Measurements from ENCODE around the gene CTNS.

CTNS gene

DNA sequence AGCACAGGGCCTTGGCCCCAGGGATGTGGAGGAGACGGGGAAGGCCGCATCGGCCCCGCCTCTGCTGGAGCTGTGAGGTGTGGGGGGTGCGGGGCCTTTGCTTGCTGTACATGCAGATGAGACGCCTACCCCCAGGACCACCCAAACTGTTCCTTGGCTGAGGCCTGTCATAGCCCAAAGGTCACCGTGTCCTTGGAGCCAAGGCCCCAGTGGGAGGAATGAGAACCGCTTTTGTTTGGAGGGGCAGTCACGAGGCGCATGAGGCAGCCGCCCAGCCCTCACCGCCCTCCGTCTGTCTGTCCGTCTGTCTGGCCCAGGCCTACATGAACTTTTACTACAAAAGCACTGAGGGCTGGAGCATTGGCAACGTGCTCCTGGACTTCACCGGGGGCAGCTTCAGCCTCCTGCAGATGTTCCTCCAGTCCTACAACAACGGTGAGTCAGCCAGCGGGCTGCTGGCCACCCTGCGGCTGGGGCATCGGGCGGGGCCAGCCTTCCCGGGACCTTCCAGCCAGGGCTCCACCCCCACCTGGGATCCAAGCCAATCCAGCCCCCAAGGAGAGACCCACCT is 23.1 kb downstream of the CTNS start:
- DNase-seq, result no peak

DNA sequence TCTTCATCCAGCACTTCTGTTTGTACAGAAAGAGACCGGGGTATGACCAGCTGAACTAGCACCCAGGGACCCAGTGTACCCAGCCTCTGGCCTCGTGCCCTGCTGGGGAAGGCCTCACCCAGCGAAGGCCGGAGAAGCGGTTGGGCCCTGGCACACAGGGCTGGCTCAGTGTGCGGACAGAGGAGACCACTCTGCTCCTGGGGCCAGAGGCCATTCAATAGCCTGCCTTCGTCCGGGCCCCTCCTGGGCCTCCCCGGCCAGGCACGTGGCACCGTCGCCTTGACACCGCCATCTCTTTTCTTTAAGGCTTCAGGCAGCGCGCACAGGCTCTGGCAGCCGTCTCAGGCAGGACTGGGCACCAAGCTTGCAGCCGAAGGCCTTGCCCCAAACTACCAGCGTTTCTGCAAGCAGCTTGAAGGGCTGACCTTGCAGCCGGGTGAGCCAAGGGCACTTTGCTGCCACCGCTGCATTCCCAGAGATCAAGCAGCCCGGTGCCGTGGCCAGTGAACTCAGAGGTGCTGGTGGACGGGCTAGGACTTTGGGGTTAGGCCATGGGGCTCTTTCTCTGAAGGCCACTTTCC is 23.8 kb downstream of the CTNS start:
- no peak for DNase-seq

DNA sequence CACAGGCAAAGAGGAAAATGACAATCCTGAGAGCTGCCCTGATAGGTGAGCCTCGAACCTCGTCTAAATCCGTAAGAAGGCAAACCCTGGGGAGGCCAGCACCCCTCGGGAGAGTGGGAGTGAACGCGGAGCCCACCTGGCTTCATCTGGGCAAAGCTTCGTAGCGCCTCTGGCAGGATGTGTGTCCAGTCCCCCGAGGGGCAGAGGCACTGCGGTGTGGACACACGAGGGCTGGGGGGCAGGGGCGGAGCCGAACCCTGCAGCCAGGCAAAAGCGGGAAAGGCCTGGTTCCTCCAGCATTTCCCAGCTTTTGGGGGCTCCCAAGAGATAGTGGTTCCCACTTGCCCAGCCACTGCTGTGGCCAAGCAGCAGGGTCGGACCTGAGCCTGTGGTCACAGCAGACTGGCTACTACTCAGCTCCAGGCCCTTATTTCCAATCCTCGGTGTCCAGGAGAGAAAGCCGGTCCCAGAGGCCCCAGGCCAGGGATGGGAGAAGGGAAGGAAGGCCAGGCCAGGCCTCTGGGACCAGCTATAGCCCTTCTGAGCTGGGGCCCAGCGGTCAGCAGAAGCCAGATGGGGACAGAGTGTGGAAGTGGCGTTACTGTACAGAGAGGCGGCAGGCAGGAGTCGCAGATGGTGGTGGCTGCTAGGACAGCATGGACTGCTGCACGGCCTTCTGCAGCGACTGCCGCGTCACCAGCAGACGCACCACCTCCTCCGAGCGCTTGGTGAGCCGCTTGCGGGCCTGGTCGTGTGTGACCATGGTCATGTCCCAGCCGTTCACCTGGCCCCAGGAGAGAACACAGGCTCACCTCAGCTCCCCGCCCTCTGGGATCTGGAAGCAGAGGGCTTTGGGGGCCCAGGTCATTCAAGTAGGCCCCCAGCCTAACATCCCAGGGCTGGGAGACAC is 26.8 kb downstream of the CTNS start:
- DNase-seq, result no peak

DNA sequence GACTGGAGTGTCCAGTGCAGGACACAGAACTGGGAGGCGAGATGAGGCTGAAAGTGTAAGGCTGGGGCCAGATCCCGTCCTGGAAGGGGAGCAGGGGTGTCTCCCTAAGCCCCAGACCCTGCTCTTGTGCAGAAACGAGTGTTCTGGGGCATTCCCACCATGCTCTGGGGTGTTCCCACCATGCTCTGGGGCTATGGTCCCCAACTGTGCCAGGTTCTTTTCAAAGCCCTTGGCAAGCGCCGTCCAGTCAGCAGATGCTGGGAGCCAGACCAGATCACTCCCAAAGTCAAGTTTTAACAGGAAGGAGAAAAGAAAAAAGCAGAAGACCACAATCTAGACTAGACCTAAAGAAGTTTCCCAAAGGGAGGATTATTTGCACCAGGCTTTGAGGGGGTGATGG is 29.3 kb downstream of the CTNS start:
- no peak for DNase-seq

DNA sequence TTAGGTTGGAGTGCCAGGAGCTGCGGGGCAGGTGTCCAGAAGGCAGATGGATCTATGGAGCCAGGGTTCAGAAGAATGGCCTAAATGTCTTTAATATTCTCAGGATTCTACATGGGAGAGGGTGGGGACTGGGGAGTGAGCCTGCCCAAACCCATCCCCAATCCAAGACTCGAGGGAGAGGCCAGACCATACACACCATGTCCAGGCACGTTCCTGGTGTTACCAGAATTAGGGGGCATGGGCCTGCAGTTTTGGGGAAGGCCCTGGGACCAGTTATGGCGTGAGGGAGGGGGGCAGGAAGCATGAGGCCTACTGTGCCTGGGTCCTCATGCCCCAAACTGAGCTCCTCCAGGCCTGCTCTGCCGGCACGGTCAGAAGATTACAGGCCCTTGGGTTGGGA is 30.0 kb downstream of the CTNS start:
- no peak for DNase-seq

DNA sequence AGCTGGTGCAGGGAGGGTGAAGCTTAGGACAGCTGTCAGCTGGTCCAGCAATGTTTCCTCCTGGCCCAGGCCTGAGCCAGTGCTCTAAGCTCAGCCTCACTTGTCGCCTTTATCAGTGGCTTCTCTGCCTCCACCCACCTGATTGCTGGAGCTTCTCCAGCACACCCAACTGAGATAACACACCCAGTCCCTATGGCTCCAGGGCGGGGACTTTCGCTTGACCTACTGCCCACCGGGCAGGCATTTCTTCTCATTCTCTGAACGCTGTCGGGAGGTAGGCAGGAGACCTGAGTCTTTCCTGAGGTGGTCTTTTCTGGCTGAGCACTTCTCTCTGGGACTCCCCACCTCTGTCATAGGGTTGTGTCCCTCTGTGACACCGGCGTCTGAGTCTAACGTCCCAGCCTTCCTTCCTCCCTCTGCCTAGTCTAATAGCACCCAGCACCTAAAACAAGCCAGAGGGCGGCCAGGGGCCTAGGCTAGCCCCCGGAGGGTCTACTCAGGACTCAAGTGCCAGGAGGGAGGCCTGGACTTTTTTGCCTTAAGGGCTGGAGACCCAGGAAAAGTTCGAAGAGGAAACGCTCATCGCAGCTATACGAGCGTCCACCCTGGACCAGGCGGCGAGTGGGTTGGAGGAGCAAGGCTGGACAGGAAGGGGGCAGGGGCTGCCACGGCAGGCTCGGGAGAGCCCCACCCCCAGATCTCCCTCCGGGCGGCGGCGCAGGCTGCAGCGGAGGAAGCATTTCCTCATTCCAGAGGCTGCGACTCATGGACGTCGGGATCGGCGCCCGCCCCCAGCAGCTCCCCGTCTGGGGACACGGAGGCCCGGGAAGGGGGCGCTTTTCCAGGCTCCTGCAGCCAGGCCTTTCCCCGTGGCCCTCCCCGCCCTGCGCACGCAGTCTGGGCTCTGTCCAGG is 31.1 kb downstream of the CTNS start:
- DNase-seq, result peak; percentile 12

DNA sequence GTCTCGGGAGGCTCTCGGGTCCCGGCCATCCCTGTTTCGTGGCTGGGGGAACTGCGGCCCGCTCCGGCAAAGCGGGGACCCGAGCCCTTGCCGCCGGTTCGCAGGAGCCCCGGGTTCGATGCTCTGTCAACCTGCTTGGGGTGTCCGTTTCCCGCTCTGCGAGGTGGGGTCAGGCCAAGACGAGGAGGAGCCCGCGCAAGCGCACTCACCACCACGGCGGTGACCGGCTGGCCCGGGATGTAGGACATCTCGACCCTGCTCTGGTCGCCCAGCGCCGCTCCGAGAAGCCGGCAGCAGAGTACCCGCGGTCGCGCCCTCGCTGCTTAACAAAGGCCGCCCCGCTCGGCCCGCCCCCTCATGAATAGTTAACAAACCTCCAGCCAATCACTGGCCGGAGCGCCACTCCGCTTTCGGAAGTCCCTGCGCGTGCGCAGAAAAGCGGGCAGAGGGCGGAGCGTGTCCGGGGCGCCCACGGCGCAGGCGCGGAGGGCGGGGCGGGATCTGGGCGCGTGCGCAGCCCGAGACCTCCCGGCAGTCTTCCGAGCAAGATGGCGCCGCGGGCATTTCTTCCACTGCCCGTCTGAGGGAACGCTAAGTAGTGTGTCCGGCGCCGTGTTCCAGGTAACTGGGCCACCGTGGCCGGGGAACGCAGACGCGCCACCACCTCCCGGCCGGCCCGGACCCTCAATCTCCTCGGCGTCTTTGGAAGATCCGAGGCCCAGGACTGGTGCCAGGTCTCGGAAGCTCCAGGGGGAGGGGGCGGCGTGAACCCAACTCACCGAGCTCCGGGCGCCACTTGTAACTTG is 31.9 kb downstream of the CTNS start, which contains the start of the genes EMC6 and TAX1BP3:
TSS of gene EMC6 (plus strand) at position 534 of the 806 bp plus-strand sequence. CDS start 335 bp downstream, outside the sequence.
TSS of gene TAX1BP3 (minus strand) at position 300 of the 806 bp plus-strand sequence. CDS start at position 248, 52 bp downstream.
- DNase-seq, result peak; percentile 98

DNA sequence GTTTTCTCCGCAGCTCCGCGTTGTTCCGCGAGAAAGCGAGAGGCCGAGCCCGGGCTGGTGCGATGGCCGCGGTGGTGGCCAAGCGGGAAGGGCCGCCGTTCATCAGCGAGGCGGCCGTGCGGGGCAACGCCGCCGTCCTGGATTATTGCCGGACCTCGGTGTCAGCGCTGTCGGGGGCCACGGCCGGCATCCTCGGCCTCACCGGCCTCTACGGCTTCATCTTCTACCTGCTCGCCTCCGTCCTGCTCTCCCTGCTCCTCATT is 32.5 kb downstream of the CTNS start:
- DNase-seq, result no peak

DNA sequence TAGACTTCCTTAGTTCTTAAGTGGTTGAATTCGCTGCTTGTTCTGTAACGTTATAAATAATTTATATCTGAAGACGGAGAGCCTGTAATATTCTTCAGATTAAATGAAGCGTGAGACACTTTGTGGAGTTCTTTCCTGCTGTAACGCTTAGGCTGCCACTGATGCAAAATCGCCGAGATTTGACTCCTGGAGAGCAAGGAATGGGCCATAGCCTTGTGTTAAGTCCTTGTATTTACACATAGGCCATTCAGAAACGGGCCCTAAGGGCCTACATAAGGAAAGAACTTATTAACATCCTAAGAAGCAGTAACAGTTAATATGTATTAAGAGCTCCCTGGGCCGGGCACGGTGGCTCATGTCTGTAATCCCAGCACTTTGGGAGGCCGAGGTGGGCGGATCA is 33.0 kb downstream of the CTNS start:
- no peak for DNase-seq

DNA sequence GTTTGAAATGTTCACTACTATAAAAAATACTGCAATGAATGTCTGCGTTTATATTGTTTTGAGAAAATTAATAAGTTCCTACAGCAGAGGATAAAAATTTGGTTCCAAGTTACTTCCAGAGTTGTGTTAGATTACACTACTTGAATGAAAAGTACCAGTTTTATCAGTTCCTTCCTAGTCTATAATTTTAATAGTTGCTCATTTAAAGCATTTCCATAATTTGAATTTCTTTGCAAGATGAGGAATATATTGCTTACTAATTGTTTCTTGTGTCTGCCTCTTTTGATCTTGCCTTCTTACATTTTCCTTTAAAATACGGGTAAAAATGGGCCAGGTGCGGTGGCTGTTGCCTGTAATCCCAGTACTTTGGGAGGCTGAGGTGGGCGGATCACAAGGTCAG is 36.0 kb downstream of the CTNS start:
- DNase-seq, result no peak

DNA sequence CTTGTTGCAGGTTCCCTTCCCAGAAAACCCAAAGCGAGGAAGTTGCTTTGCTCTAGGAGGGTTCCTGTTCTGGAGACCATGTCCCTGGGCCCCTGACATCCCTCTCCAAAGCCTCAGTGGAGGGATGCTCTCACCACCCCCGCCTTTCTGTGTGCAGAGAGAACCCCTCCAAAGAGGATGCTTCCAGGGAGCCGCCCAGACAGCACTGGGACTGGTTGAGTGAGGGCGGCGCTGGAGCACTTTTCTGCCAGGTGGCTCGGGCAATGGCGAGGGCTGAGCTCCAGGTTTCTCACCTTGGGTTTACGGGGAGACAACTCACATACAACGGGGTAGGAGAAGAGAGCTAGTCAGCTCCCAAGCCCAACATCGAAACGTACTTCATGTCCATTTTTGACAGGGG is 39.3 kb downstream of the CTNS start:
- DNase-seq, result no peak

DNA sequence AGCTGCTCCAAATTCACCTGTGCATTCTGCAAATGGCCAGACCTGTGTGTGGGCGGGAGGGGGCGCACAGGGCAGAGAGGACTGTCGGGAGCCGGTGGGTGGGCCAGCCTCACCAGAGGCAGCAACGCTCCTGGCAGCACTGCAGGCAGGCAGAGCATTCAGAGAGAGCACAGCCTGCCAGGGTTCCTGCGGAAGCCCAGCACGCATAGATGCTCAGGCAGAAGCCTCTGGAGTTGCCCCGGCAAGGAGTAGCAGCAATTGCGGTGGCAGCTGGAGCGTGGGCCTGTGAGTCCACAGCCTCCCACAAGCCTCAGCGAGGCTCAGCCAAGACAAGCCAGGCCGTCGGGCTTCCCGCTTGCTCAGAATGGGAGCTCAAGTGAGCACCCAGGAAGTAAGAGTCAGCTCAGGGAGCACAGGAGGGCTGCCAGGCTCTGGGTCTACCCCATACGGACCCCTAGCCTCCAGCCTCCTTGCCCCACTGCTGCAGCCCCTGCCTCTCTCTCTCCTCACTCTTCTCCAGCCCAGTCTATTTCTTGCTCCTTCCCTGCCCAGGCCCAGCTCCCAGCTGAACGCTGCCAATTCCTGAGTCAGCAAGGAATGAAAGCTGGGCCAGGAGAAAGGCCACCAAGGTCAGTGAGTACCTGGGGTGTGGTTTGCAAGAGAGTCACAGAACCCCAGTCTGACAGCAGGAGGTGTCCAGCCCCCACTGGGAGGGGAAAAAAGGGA is 41.7 kb downstream of the CTNS start:
- no peak for DNase-seq

DNA sequence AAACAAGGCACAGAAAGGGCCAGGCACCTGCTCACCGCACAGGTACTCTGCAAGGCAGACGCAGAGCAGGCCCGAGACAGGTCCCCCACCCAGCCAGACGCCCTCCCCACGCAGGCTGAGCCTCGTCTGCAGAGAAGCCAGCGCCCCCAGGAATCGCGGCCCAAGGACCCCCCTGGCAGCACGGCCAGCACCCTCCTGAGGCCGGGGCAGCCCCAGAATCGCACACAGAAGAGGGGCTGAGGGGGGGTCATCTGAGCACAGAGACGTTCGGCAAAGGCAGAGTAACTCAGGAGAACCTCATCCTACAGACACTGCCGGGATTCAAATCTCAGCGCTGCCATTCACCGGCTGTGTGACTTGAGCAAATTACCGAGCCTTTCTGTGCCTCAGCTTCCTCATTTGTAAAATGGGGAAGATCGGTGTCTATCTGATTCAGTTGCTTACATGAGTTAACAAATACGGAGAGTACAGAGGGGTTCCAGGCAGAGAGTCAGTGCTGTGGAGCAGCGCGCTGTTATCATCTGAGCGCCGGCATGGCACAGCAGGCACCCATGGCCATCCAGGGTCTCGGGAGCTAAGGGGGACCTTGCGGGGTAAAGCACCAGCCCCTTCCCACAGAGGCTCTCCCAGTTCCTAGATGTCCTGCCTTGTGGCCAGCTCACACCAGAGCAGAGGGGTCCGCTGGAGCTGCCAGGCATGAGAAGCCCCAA is 42.4 kb downstream of the CTNS start:
- no peak for DNase-seq

DNA sequence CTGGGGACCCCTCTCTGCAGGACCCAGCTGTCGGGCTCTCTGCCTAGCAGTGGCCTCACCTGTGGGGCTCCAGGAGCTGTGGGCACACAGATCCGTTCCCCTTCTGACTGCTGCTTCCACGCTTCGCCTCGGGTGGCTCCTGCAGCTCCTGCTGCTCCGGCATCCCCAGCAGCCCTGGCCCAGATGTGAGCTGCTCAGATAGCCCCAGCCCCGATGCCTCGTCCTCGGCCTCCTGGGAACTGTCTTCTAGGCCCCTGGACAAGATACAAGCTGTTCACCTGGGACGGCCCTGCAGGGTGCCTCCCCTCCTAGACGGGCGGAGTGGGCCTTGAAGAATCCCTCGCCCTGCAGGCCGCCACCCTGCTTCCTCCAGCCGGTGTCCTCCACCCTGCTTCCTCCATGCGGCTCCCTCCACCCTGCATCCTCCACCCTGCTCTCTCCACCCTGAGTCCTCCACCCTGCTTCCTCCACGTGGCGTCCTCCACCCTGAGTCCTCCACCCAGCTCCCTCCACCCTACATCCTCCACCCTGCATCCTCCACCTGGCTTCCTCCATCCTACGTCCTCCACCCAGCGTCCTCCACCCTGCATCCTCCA is 43.1 kb downstream of the CTNS start:
- no peak for DNase-seq

DNA sequence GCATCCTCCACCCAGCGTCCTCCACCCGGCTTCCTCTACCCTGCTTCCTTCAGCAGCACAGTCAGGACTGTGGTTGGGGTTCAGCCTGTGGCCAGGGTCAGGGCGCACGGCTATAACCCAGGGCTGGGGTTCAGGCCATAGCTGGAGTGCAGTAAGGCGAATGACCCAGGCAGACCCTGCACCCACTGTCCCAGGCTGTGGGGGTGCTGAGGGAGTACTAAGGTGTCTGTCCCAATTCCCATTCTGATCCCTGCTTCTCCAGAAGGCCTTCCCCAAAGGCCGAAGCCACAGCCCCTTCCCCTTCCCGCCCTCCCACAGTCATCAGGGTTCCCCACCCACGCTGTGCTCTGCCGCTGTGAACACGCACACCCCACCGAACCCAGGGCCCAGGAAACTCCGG is 44.5 kb downstream of the CTNS start:
- no peak for DNase-seq

DNA sequence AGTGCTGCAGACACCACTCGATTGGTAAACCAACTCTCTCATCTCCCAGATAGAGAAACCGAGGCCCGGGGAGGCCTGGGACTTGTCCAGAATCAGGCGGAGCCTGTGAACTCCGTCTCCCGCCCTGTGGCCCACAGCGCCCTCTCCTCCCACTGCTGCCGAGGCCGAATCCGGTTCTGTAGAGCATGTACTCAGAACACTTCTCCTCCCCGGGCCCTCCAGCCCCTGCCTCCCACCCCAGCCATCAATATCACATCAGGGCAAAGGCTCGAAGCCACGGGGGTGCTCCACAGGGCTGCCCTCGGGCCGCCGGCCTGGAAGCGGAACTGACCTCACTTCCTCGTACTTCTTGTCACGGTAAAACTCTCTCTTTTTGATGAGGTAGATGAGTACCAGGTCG is 45.0 kb downstream of the CTNS start:
- DNase-seq, result no peak

DNA sequence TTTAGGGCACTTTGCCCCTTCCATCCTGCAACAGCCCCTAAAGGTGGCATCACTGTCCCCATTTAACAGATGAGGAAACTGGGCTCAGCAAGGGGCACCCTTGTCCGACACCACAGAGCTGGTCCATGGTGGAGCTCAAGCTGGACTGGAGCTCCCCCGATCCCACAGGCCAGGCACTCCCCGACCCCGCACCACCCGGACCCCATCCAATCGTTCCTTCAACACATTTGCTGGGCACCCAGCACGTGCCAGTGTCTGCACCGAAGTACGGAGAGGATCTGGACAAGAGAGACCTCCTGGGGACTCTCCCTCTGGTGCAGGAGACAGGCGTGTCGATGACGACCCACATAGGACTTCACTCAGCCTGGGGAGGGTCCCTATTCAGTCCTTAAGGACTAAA is 45.5 kb downstream of the CTNS start:
- DNase-seq, result no peak

DNA sequence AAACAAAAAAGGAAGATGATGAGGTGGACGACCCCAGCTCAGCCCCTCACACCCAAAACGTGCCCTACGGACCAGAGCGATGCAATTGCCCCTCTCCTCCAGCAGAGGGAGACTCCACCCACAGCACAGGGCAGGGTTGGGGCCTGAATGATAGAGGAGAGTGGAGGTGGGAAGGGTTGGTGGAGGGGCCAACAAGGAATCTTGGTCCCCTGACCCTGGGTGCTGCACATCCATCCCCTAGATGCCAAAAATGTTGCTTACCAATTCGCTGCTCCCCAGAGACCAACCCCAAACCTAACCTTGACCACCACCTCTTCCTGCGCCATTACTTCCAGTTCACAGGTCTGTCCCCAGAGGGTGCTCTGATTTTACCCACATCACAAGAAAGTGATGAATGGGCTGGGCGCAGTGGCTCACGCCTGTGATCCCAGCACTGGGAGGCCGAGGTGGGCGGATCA is 46.5 kb downstream of the CTNS start:
- DNase-seq, result peak; percentile 68

DNA sequence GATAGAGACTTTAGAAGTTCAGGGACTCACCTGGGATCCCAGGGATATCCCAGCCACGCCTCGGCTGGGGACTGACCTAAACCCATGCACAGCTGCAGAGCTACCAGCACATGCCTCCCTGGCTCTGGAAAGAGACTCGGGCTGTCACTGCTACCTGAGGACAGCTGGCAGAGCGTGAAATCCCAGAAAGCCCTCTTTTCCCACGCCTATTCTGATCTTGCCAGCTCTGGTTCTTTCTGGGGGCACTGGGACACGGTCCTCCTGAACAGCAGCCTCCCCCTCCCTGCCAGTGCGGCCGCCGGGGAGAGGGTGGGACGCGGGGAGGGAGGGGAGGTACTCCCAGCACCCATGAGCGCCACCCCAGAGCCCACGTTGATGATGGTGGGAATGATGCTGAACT is 48.6 kb downstream of the CTNS start:
- no peak for DNase-seq

DNA sequence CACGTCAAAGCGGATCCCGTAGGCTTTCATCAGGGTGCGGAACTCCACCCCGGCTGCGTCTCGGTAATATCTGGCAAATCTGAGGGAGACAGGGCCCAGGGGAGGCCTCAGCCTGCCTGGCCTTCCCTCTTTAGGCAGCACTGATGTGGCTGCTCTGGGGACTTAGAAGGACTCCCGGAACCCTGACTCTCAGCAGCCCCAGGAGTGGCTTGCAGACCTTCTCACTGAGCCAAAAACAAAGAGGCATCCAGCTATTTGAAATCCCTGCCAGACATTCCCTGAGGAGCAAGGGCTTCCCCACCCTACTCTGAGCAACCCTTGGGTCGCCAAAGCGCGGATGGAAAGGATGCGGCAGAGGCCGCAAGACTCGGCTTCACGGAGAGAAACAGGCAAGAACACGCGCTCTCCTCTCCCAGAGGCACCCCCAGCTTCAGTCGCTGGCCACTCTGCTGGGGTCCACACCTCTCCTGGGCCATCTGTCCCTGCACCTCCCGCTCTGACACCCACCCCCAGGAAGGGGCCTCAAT is 51.5 kb downstream of the CTNS start:
- no peak for DNase-seq
